Measurements from ENCODE around the gene PTPRG. TPM values are rescaled to one million over a fixed set of nuclear protein-coding genes. Genes with fewer than 3 reads are reported as not detected.

PTPRG gene
- total RNA-seq, 2 experiments from 2014 or later, result 0.10 TPM; not detected in 1

- ChIA-PET POLR2A (no interaction called here), CTCF (no interaction called here)
- intact Hi-C loops (cut with micrococcal nuclease), result no loop called here
- DNase-seq, result no peak
- no peaks in the 10 kb centered on the region for H3K9me3 Mint-ChIP-seq
- H3K27ac Mint-ChIP-seq, result no peak overlapping the region
- H3K36me3 Mint-ChIP-seq, result no peaks in the 10 kb centered on the region
- no peaks in the 10 kb centered on the region for H3K4me1 Mint-ChIP-seq (ENCODE audit: low read depth)
- peaks cover 2% of the 10 kb centered on the region for H3K27me3 Mint-ChIP-seq
- no peak overlapping the region for H3K4me3 Mint-ChIP-seq
Measured at GRCh38 chr3:62255758-62256157, 694.4 kb downstream of the PTPRG start.

DNA sequence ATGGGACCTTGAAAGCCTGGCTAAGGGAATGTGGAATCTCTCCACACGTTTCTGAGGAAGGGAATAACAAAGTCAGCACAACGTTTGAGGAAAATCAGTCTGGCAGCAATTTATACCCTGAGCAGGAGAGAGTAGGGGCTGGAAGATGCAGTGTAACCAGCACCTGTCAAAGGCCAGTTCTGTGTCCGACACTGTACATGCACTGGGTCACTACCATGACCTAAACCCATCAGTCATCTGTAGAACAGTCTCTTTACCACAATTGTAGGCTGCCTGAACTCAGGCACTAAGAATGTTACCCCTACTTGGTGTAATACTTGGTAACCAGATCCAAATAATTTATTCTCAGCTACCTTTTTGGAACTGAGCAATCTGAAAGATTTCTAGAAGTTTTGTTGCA, 698.6 kb downstream of the PTPRG start:
- H3K4me3 Mint-ChIP-seq, result no peak overlapping the region
- POLR2A ChIA-PET, result no interaction called here
- no peak overlapping the region for H3K27ac Mint-ChIP-seq
- intact Hi-C loops (cut with micrococcal nuclease), result no loop called here
- no peaks in the 10 kb centered on the region for H3K36me3 Mint-ChIP-seq
- peaks cover 2% of the 10 kb centered on the region for H3K27me3 Mint-ChIP-seq
- CTCF ChIA-PET, result no interaction called here
- no peak for DNase-seq
- no peaks in the 10 kb centered on the region for H3K9me3 Mint-ChIP-seq
- no peaks in the 10 kb centered on the region for H3K4me1 Mint-ChIP-seq (ENCODE audit: low read depth)

DNA sequence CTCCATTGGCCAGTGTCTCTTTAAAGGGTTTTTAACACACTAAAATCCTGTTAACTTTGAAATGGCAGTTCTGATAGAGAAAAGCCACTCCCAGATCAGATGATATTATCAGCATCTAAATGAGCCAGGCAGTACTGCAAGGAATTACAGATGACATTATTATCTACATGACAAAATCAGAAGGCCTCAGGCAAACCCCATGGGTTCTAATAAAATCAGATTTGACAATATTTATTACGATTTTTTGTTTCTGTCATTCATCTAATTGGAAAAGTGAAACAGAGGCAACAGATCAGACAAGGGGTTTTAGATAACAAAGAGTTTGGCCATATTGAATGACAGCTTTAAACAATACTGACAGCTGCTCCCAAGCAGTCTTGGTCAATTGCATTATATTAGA, 699.3 kb downstream of the PTPRG start:
- Mint-ChIP-seq H3K27me3 (peaks cover 2% of the 10 kb centered on the region), H3K27ac (no peak overlapping the region), H3K4me1 (ENCODE audit: low read depth) (no peaks in the 10 kb centered on the region), H3K4me3 (no peak overlapping the region), H3K36me3 (no peaks in the 10 kb centered on the region), H3K9me3 (no peaks in the 10 kb centered on the region)
- intact Hi-C loops (cut with micrococcal nuclease), result no loop called here
- DNase-seq, result no peak
- POLR2A ChIA-PET, result no interaction called here
- CTCF ChIA-PET, result no interaction called here

DNA sequence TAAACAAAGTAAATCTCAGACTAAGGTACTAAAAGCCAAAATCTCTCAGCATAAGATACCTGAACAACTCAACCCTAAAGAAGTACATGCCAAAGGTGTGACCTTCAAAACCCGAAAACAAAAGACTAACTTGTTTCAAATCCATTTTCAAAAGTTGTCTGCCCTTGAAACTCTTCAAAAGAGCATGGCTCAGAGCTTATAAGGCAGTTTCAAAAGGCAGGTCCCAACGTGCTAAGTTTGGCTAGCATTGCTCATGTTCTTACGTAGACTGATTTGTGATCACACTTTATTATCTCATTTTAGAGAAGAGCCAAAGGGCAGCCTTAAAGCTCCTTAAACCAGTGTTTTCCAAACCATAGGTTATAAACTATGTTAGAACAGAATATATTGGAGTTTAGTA, 699.8 kb downstream of the PTPRG start:
- intact Hi-C loops (cut with micrococcal nuclease), result no loop called here
- Mint-ChIP-seq H3K36me3 (no peaks in the 10 kb centered on the region), H3K4me1 (ENCODE audit: low read depth) (no peaks in the 10 kb centered on the region), H3K27ac (no peak overlapping the region), H3K27me3 (peaks cover 2% of the 10 kb centered on the region), H3K4me3 (no peak overlapping the region), H3K9me3 (no peaks in the 10 kb centered on the region)
- ChIA-PET POLR2A (no interaction called here), CTCF (no interaction called here)
- DNase-seq, result no peak

DNA sequence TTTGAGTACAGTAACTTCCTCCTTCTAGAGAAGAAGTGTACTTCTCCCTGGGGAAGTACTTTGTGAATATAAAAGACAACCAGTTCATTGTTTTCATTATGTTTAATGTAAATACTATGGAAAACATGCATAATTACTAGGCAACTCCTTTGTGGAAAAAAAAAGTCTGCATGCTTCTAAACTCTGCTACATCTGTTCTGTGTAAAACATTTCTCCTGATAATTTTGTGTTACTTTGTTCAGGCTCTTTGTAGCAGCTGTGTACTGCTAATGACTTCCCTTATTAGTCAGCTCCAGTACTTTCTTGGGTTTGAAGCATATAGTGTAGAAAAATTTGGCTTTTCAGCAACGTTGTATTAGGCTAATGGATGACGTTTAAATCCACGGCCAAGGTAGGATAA, 700.4 kb downstream of the PTPRG start:
- Mint-ChIP-seq H3K4me1 (ENCODE audit: low read depth) (no peaks in the 10 kb centered on the region), H3K27ac (no peak overlapping the region), H3K36me3 (no peaks in the 10 kb centered on the region), H3K27me3 (peaks cover 2% of the 10 kb centered on the region), H3K4me3 (no peak overlapping the region), H3K9me3 (no peaks in the 10 kb centered on the region)
- no peak for DNase-seq
- ChIA-PET CTCF (no interaction called here), POLR2A (no interaction called here)
- intact Hi-C loops (cut with micrococcal nuclease), result no loop called here

GRCh38 chr3:62265528-62265927, 704.2 kb downstream of the PTPRG start:
- no peaks in the 10 kb centered on the region for H3K4me1 Mint-ChIP-seq (ENCODE audit: low read depth)
- ChIA-PET CTCF (no interaction called here), POLR2A (no interaction called here)
- H3K4me3 Mint-ChIP-seq, result no peak overlapping the region
- no peaks in the 10 kb centered on the region for H3K9me3 Mint-ChIP-seq
- intact Hi-C loops (cut with micrococcal nuclease), result no loop called here
- H3K36me3 Mint-ChIP-seq, result no peaks in the 10 kb centered on the region
- H3K27ac Mint-ChIP-seq, result no peak overlapping the region
- H3K27me3 Mint-ChIP-seq, result no peaks in the 10 kb centered on the region
- DNase-seq, result no peak

- Mint-ChIP-seq H3K9me3 (no peaks in the 10 kb centered on the region), H3K4me3 (no peak overlapping the region), H3K36me3 (no peaks in the 10 kb centered on the region), H3K27ac (no peak overlapping the region), H3K4me1 (ENCODE audit: low read depth) (no peaks in the 10 kb centered on the region), H3K27me3 (no peaks in the 10 kb centered on the region)
- CTCF ChIA-PET, result no interaction called here
- POLR2A ChIA-PET, result no interaction called here
- DNase-seq, result no peak
- intact Hi-C loops (cut with micrococcal nuclease), result no loop called here
Measured at GRCh38 chr3:62266668-62267283, 705.4 kb downstream of the PTPRG start.

- Mint-ChIP-seq H3K27ac (no peak overlapping the region), H3K4me3 (no peak overlapping the region), H3K27me3 (no peaks in the 10 kb centered on the region), H3K9me3 (no peaks in the 10 kb centered on the region), H3K36me3 (no peaks in the 10 kb centered on the region), H3K4me1 (ENCODE audit: low read depth) (no peaks in the 10 kb centered on the region)
- ChIA-PET CTCF (no interaction called here), POLR2A (no interaction called here)
- intact Hi-C loops (cut with micrococcal nuclease), result no loop called here
- DNase-seq, result no peak
Measured at GRCh38 chr3:62276658-62277180, 715.3 kb downstream of the PTPRG start.

- Mint-ChIP-seq H3K4me1 (ENCODE audit: low read depth) (no peaks in the 10 kb centered on the region), H3K27me3 (no peaks in the 10 kb centered on the region), H3K27ac (no peak overlapping the region), H3K9me3 (no peaks in the 10 kb centered on the region), H3K4me3 (no peak overlapping the region), H3K36me3 (no peaks in the 10 kb centered on the region)
- POLR2A ChIA-PET, result no interaction called here
- CTCF ChIA-PET, result no interaction called here
- no peak for DNase-seq
- intact Hi-C loops (cut with micrococcal nuclease), result no loop called here
Measured at GRCh38 chr3:62277450-62277849, 716.1 kb downstream of the PTPRG start.

DNA sequence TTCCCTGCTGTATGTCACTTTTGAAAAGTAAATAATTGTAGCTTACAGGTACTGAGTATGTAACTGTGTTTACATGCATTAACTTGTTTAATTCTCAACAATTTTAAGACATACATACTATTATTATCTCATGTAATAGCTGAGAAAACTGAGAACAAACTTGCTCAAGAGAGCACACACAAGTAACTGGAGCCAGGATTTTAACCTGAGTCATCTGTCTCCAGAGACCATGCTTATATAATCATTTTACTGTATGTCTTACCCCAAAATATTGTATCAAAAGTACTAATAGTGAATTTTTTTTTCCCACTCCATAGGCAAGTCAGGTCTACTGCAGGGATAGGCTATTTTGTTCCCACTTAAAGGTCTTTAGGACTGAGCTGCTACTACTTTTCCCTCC, 716.6 kb downstream of the PTPRG start:
- Mint-ChIP-seq H3K4me1 (ENCODE audit: low read depth) (no peaks in the 10 kb centered on the region), H3K9me3 (no peaks in the 10 kb centered on the region), H3K27ac (no peak overlapping the region), H3K27me3 (no peaks in the 10 kb centered on the region), H3K36me3 (no peaks in the 10 kb centered on the region), H3K4me3 (no peak overlapping the region)
- intact Hi-C loops (cut with micrococcal nuclease), result no loop called here
- ChIA-PET CTCF (no interaction called here), POLR2A (no interaction called here)
- DNase-seq, result no peak

- intact Hi-C loops (cut with micrococcal nuclease), result no loop called here
- Mint-ChIP-seq H3K4me3 (no peak overlapping the region), H3K27me3 (no peaks in the 10 kb centered on the region), H3K9me3 (no peaks in the 10 kb centered on the region), H3K27ac (no peak overlapping the region), H3K4me1 (ENCODE audit: low read depth) (no peaks in the 10 kb centered on the region), H3K36me3 (no peaks in the 10 kb centered on the region)
- CTCF ChIA-PET, result no interaction called here
- POLR2A ChIA-PET, result no interaction called here
- no peak for DNase-seq
Measured at GRCh38 chr3:62281726-62282125, 720.4 kb downstream of the PTPRG start.

DNA sequence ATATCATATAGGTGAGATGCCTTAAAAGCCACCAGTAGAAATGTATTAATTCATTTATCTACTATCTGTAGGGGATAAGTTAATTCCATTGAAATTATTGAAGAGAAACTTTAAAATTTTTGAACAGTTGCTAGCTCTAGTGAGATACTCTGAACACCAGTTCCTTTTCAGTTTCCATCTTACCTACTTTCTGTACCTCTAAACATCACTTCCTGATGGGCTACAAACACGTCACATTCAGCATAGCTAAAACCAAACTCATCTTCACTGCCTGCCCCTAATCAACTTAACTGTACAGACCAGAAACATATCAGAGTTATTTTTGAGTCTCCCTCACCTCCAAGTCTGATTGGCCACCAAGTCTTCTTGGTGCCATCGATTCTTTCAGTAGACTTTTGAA, 723.1 kb downstream of the PTPRG start:
- DNase-seq, result no peak
- ChIA-PET CTCF (no interaction called here), POLR2A (no interaction called here)
- H3K27me3 Mint-ChIP-seq, result no peaks in the 10 kb centered on the region
- H3K4me1 Mint-ChIP-seq (ENCODE audit: low read depth), result no peaks in the 10 kb centered on the region
- no peak overlapping the region for H3K27ac Mint-ChIP-seq
- no peaks in the 10 kb centered on the region for H3K36me3 Mint-ChIP-seq
- no peaks in the 10 kb centered on the region for H3K9me3 Mint-ChIP-seq
- intact Hi-C loops (cut with micrococcal nuclease), result no loop called here
- H3K4me3 Mint-ChIP-seq, result no peak overlapping the region

GRCh38 chr3:62287392-62287927, 726.1 kb downstream of the PTPRG start:
- ChIA-PET POLR2A (no interaction called here), CTCF (no interaction called here)
- H3K4me3 Mint-ChIP-seq, result no peak overlapping the region
- no peak for DNase-seq
- no peaks in the 10 kb centered on the region for H3K27me3 Mint-ChIP-seq
- no peaks in the 10 kb centered on the region for H3K36me3 Mint-ChIP-seq
- intact Hi-C loops (cut with micrococcal nuclease), result no loop called here
- H3K27ac Mint-ChIP-seq, result no peak overlapping the region
- H3K9me3 Mint-ChIP-seq, result no peaks in the 10 kb centered on the region
- no peaks in the 10 kb centered on the region for H3K4me1 Mint-ChIP-seq (ENCODE audit: low read depth)

Data from activated CD4-positive, alpha-beta memory T cell treated with anti-CD3 and anti-CD28 coated beads for 36 hours (primary cell).